Retina (tissue), 1 donor: ENCODE data around the gene SHISAL2B.
"Not testable (repeated sequence)": the region's sequence is repeated elsewhere in the genome, so short reads cannot be mapped to it uniquely, and the experiment has no call there.

Experiments
- DNase-seq: peaks from one replicate; pipeline ENCODE4 v3.0.0-alpha.2; 2016

The SHISAL2B gene

GRCh38 chr5:64690417-64691151 lies at the start of gene SHISAL2B:
Gene SHISAL2B, plus strand, starts transcription at chr5:64690503. Its CDS starts 121 bp downstream, at chr5:64690624.
- DNase-seq, result peak; percentile 83

- DNase-seq, result no peak
These were observed 45.5 kb upstream of the SHISAL2B start for GRCh38 chr5:64644831-64645230.

GRCh38 chr5:64646169-64646568 lies 44.1 kb upstream of the SHISAL2B start:
- DNase-seq, result no peak

- no peak for DNase-seq
These were observed 40.8 kb upstream of the SHISAL2B start for GRCh38 chr5:64649512-64649911.

- DNase-seq, result no peak
These were observed 36.3 kb upstream of the SHISAL2B start for GRCh38 chr5:64653766-64654560.

GRCh38 chr5:64654561-64654938 lies 35.8 kb upstream of the SHISAL2B start:
- DNase-seq, result no peak

GRCh38 chr5:64655596-64655995 lies 34.7 kb upstream of the SHISAL2B start:
- DNase-seq, result no peak

DNA sequence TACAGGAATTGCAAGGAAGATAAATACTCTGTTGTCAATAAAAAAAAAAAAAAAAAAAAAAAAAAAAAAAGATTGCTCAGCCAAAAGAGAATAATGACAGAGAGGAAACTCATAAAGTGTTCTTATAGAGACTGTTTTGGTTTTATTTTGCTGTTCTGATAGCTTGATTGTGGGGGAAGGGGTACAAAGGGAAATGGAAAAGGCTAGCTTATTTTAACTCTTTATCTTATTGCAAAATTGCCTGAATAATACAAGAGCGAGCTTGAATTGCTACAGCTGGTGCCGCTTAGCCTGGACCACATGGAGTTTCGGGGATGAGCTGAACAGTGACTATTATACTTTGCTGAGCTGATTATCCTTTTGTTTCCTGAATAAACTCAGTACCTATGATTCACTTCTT lies 31.0 kb upstream of the SHISAL2B start:
- peak; percentile 23 for DNase-seq

DNA sequence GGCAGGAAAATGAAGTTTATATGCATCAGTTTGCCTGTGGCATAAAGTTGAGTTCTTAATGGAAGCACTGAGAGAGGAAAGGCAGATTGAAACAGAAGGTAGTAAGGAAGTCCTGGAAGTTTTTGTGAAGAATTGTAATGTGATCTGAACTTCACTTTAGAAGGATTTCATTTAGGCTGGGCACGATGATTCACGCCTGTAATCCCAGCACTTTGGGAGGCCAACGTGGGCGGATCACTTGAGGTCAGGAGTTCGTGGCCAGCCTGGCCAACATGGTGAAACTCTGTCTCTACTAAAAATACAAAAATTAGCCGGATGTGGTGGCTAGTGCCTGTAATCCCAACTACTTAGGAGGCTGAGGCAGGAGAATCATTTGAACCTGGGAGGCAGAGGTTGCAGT lies 27.1 kb upstream of the SHISAL2B start:
- not testable (repeated sequence) for DNase-seq

- DNase-seq, result no peak
These were observed 25.1 kb upstream of the SHISAL2B start for GRCh38 chr5:64665243-64665642.

DNA sequence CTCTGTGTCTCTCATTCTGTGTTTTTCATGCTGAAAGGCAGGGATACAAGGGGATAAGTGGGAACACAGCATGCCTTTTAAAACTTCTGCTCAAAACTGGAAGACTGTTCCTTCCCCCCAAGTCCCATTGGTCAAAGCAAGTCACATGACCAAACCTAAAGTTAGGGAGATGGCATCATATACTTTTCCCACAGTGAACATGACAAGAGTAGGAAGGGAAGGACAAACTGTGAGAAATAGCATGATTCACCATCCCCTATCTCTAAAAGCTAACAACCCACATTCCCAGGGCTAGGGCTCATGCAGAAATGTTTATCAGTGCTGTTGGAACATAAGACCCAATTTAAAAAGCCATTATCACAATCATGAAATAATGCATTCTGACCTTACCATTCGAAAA lies 24.2 kb upstream of the SHISAL2B start:
- DNase-seq, result no peak

GRCh38 chr5:64667068-64667467 lies 23.2 kb upstream of the SHISAL2B start:
- no peak for DNase-seq

DNA sequence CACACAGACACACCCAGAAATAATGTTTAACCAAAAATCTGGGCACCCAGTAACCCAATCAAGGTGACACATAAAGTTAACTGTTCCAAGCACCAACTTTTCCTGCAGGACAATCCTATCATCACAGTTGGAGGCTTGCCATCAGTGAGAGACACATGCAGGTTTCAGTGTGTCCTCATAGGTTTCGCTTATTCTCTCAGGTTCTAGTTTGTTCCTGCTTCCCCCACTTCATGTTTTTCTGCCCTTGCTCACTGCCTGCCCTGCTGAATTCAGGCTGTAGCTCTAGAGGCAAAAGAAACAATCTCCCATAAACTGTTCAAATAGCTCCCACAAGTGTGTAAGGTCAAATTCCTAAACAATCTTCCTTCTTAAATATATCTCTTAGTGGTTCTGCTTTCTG lies 20.0 kb upstream of the SHISAL2B start:
- no peak for DNase-seq

GRCh38 chr5:64671678-64672077 lies 18.6 kb upstream of the SHISAL2B start:
- no peak for DNase-seq

- no peak for DNase-seq
These were observed 11.9 kb upstream of the SHISAL2B start for GRCh38 chr5:64678374-64678773.

GRCh38 chr5:64680289-64680688 lies 10.0 kb upstream of the SHISAL2B start:
- DNase-seq, result no peak

DNA sequence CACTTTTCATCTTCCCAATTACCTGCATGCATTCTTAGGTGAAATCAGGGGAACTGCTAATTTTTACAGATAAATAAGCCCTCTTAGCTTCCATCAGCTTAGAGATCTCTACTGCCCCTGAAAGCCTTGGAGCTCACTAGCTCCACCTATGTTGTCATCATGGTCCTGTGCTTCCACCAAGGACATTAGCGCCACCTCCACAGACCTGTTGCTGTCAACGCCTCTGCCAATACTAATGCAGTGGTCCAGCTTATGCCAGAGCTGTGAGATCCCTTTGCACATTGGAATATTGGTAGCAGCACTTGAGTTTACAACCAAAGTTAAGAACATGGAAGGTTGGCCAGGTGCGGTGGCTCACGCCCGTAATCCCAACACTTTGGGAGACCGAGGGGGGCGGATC lies 7.7 kb upstream of the SHISAL2B start:
- no peak for DNase-seq

DNA sequence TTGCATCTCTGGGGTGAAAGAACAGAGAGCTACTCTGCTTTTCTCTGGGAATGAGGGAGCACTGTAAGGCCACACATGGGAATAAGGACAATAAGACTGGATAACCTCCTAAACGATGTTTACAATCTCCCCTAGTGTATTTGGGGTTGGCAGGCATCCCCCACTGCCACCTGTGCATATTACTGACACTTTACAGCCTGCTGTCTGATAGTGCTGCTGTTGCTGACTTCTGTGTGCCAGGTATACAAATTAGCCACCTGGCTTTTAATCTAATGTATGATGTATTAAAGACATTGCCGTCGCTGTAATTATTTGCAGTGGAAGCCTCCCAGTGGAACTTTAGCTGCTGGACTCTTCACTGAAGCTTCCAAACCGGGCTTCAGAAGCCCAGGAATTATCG lies 4.4 kb upstream of the SHISAL2B start:
- DNase-seq, result no peak

- DNase-seq, result no peak
These were observed 1.9 kb upstream of the SHISAL2B start for GRCh38 chr5:64688391-64688790.

GRCh38 chr5:64688965-64689364 lies 1.3 kb upstream of the SHISAL2B start:
- DNase-seq, result no peak

- DNase-seq, result no peak
These were observed 243 bp upstream of the SHISAL2B start for GRCh38 chr5:64690104-64690416.

GRCh38 chr5:64691291-64691690 lies 988 bp downstream of the SHISAL2B start:
- no peak for DNase-seq

DNA sequence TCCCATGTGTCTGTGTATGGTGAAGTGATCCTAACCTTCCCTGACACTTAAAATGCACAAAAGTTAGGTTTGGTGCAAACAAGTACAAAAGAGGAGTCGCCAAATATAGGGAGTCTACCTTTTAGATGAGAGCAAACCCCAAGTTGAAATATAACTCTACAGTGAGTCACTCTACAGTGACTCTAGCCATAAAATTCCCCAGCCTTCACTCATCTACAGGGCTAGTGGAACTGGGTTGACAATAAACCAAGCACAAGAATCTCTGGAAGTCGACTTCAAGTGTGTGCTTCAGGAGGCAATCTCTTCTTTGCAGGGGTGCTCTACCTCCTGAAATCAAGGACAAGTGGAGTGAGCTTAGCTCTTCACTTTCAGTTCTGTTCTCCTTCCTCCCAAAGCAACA lies 3.3 kb downstream of the SHISAL2B start:
- DNase-seq, result no peak

- DNase-seq, result not testable (repeated sequence)
These were observed 6.1 kb downstream of the SHISAL2B start for GRCh38 chr5:64696414-64696813.

DNA sequence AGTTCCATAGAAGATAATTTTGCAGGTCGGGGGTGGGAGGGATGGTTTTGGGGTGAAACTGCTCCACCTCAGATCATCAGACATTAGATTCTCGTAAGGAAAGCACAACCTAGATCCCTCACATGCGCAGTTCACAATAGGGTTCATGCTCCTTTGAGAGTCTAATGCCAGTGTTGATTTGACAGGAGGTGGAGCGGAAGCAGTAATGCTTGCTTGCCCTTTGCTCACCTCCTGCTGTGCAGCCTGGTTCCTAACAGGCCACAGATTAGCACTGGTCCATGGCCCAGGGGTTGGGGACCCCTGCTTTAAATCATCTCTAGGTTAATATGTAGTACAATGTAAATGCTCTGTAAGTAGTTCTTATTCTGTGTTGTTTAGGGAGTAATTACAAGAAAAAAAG lies 10.5 kb downstream of the SHISAL2B start:
- DNase-seq, result no peak
